Medulla oblongata (tissue), 1 donor: ENCODE data around the gene NSF.

Experiments used
- DNase-seq: peaks from one replicate; pipeline ENCODE4 v3.0.0-alpha.2; 2015; ENCODE audit errors: extremely low spot score

The NSF gene

GRCh38 chr17:46796956-46797530, 206.6 kb downstream of the NSF start:
- DNase-seq: no peak

- DNase-seq: no peak
These were observed 210.1 kb downstream of the NSF start for GRCh38 chr17:46800573-46800972.

GRCh38 chr17:46802800-46803199, 212.3 kb downstream of the NSF start:
- DNase-seq: no peak

- DNase-seq: no peak
These were observed 213.1 kb downstream of the NSF start for GRCh38 chr17:46803544-46803943.

GRCh38 chr17:46805771-46806170, 215.3 kb downstream of the NSF start:
- no peak for DNase-seq
